HUES64 (cell line): ENCODE results near the gene SERINC5.
A peak's percentile ranks its signal among the peaks of the same experiment; 100 is the strongest.
"Not testable (repeated sequence)": the region's sequence is repeated elsewhere in the genome, so short reads cannot be mapped to it uniquely, and the experiment has no call there.

Source experiments
- H3K27ac ChIP-seq: 2 replicates; pipeline ENCODE4 v1.7.0; 2013; ENCODE audit warnings: low read depth, low read length, inconsistent platforms
- H3K27me3 ChIP-seq: 2 replicates; pipeline ENCODE4 v1.6.1; 2013; ENCODE audit warnings: mild to moderate bottlenecking, low read length; ENCODE audit not compliant: insufficient read depth
- H3K36me3 ChIP-seq: 2 replicates; pipeline ENCODE4 v1.6.1; 2013; ENCODE audit warnings: mild to moderate bottlenecking, low read length; ENCODE audit not compliant: insufficient read depth
- H3K4me1 ChIP-seq: 2 replicates; pipeline ENCODE4 v1.6.1; 2013; ENCODE audit warnings: mild to moderate bottlenecking, low read length, moderate library complexity; ENCODE audit not compliant: insufficient read depth
- H3K4me3 ChIP-seq: 2 replicates; pipeline ENCODE4 v1.5.1; 2013; ENCODE audit warnings: mild to moderate bottlenecking, low read length, moderate library complexity
- H3K9ac ChIP-seq: 2 replicates; pipeline ENCODE4 v1.6.1; 2013; ENCODE audit warnings: mild to moderate bottlenecking, low read depth, low read length
- H3K9me3 ChIP-seq: 2 replicates; pipeline ENCODE4 v1.6.1; 2013; ENCODE audit warnings: low read depth, low read length; ENCODE audit not compliant: insufficient read depth
- WGBS: fragments of 150-250, 120-280 bp; methylation state at CpG from one replicate; pipeline ENCODE4 v1.1.7; 2013; ENCODE audit warnings: missing lambda C conversion rate; 5-methylcytosine and 5-hydroxymethylcytosine counted together

SERINC5 gene

DNA sequence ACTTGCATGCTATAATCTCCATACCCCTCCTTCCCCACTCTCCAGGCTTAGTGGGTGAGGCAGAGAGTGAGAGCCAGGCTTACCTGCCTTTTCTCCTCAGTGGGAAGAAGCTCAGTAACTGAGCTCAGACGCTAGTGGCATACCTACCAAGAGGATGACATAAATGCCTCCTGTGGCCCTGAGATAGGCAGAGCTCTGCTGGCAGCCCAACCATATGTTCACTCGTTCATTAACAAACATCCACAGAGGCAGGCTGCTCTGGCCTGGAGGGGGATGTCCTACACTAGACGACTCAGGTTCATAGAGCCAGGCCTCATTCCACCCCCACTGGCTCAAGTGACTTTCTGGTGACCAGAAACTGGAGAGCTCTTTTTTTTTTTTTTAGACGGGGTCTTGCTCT, 139.4 kb downstream of the SERINC5 start:
- H3K36me3 ChIP-seq, result no peaks in the 10 kb centered on the region
- no peak overlapping the region for H3K27ac ChIP-seq
- no peaks in the 10 kb centered on the region for H3K27me3 ChIP-seq
- H3K9me3 ChIP-seq, result no peaks in the 10 kb centered on the region
- no peak overlapping the region for H3K4me3 ChIP-seq
- no peak overlapping the region for H3K9ac ChIP-seq
- peaks cover 7% of the 10 kb centered on the region for H3K4me1 ChIP-seq
- WGBS, result 71% methylated on average over 4 of the region's 4 CpGs

DNA sequence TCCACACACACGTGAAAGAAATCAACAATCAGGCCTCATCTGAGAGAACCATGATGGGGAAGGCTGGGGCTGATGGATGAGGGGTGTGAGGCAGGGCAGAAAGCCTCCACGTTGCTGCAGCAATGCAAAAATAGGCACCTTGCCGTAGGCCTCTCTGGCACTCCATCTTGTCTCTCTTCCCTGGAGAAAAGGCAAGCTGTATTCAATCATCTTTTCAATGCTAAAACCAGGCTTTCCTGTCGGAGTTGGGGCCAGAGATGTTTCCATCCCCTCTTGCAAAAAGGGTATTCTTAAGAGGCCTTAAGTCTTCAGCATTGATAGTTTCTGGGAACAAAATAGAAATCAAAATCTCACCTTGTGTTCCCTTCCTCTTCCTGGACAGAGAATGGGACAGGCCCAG, 139.8 kb downstream of the SERINC5 start:
- Histone ChIP-seq H3K27me3 (no peaks in the 10 kb centered on the region), H3K9ac (no peak overlapping the region), H3K27ac (no peak overlapping the region), H3K4me3 (no peak overlapping the region), H3K36me3 (no peaks in the 10 kb centered on the region), H3K9me3 (no peaks in the 10 kb centered on the region), H3K4me1 (peaks cover 12% of the 10 kb centered on the region)
- 84% methylated on average over 4 of the region's 4 CpGs for WGBS

DNA sequence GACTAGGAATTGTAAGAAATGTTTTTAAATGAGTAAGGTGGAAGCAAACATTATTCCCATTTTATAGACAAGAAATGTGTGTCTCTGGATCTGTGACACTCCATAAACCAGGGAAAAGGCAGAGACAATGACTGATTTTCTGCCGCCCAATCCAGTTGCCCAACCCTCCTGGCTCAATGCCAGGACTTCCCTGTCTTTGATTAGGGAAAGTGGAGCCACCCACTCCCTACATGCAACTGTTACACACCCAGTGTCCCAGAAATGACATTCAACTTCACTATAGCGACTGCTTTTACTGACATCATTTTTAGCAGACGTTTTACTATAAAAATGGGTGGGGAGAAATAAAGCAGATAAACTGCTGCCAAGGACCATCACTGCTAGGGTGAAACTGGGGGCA, 141.0 kb downstream of the SERINC5 start:
- Histone ChIP-seq H3K27ac (no peak overlapping the region), H3K4me3 (no peak overlapping the region), H3K4me1 (peaks cover 23% of the 10 kb centered on the region), H3K9me3 (no peaks in the 10 kb centered on the region), H3K9ac (no peak overlapping the region), H3K27me3 (no peaks in the 10 kb centered on the region), H3K36me3 (no peaks in the 10 kb centered on the region)
- WGBS, result 97% methylated on average over 3 of the region's 3 CpGs

DNA sequence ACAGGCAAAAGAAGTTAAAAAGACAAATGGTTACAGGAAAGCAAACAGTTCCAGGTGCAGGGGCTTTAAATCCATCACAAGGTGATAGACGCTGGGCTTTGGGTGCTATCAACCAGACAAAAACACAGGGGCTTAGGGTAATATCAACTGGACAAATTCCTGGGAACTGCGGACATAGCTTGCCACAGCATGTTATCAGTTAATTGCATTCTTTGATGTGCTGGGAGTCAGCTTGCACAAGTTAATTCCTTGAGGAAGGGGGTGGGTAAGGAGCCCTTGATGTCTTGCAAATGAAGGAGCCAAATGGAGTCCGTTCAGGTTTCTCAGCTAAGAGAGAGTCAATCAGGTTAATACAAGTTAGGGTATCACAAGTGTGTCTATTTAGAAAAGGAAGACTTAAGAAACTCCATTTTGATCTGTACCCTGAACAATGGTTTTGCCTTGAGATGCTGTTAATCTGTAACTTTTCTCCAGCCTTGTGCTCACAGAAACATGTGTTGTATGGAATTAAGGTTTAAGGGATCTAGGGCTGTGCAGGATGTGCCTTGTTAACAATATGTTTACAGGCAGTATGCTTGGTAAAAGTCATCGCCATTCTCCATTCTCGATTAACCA, 144.4 kb downstream of the SERINC5 start:
- not testable (repeated sequence) for H3K9ac ChIP-seq, H3K4me3 ChIP-seq, H3K27me3 ChIP-seq, H3K36me3 ChIP-seq, H3K9me3 ChIP-seq
- Histone ChIP-seq H3K4me1 (peaks cover 27% of the 10 kb centered on the region), H3K27ac (peak overlapping the region; percentile 9; the same call in 1 of the 2 replicates)
- 40% methylated on average over 5 of the region's 5 CpGs for WGBS

- no peaks in the 10 kb centered on the region for H3K36me3 ChIP-seq
- peaks cover 27% of the 10 kb centered on the region for H3K4me1 ChIP-seq
- H3K27me3 ChIP-seq, result no peaks in the 10 kb centered on the region
- no peak overlapping the region for H3K9ac ChIP-seq
- H3K9me3 ChIP-seq, result no peaks in the 10 kb centered on the region
- 61% methylated on average over 9 of the region's 9 CpGs for WGBS
- H3K4me3 ChIP-seq, result no peak overlapping the region
- no peak overlapping the region for H3K27ac ChIP-seq
These were observed 146.0 kb downstream of the SERINC5 start for GRCh38 chr5:80109646-80110478.

- H3K4me3 ChIP-seq, result no peak overlapping the region
- H3K27me3 ChIP-seq, result no peaks in the 10 kb centered on the region
- H3K27ac ChIP-seq, result no peak overlapping the region
- H3K9me3 ChIP-seq, result no peaks in the 10 kb centered on the region
- no peak overlapping the region for H3K9ac ChIP-seq
- no peaks in the 10 kb centered on the region for H3K36me3 ChIP-seq
- H3K4me1 ChIP-seq, result peaks cover 24% of the 10 kb centered on the region
- WGBS, result 93% methylated on average over 5 of the region's 5 CpGs
These were observed 148.9 kb downstream of the SERINC5 start for GRCh38 chr5:80106916-80107315.

DNA sequence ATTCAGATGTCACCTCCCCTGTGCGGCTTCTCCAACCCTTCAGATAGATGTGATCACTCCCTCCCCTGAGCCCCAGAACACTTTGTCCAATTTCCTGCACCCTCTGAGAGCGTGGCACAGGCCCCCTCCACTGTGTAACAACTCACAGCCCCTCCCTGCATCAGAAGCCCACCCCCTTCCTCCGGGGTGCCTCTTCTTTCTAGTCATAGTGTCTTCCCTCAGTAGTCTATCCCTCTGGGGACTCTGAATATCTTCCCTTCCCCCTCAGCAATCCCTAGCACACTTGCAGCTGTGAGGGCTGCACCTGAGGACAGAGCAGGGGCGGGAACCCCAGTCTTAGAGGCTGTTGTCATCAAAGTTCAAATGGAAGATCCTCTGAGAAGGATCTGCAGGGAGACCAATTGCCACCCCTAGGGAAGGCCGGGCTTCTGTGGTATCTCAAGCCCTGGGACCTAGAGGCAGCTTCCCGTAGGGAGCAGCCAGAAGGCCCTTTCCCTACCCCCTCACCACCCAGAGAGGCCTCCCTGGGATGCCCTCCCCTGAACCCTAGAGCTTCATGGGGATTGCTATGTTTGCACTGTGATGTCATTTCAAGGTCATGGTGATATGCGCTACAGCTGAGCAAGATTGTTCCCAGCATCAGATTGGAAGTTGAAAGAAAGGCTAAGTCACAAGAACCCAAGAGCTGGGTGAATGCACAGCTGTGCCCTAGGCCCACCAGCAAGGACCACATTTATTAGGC, 150.0 kb downstream of the SERINC5 start:
- Histone ChIP-seq H3K9ac (no peak overlapping the region), H3K27ac (no peak overlapping the region), H3K27me3 (no peaks in the 10 kb centered on the region), H3K4me1 (peaks cover 14% of the 10 kb centered on the region), H3K9me3 (no peaks in the 10 kb centered on the region), H3K36me3 (no peaks in the 10 kb centered on the region), H3K4me3 (no peak overlapping the region)
- WGBS, result 89% methylated on average over 7 of the region's 7 CpGs

DNA sequence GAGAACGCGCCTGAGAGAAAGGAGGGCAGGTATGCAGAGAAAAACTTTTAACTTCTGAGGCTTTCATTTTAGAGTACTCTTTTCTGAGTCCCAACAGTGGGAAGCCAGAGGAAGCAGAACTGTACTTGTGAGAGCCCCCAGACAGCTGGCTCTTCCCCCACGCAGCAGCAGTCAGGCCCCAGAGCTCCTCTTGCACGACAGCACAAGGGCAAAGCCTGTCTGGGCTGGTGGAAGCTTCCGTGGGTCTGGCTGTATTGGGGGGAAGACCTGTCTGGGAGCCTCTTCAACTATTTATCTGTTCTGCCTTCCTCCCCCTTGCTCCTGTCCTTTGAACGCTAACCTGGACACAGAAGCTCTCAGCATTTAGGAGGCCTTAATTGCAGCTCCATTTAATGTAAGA, 152.5 kb downstream of the SERINC5 start:
- Histone ChIP-seq H3K36me3 (no peaks in the 10 kb centered on the region), H3K4me1 (peaks cover 2% of the 10 kb centered on the region), H3K4me3 (no peak overlapping the region), H3K9me3 (no peaks in the 10 kb centered on the region), H3K9ac (no peak overlapping the region), H3K27me3 (no peaks in the 10 kb centered on the region), H3K27ac (no peak overlapping the region)
- WGBS, result 92% methylated on average over 6 of the region's 6 CpGs

DNA sequence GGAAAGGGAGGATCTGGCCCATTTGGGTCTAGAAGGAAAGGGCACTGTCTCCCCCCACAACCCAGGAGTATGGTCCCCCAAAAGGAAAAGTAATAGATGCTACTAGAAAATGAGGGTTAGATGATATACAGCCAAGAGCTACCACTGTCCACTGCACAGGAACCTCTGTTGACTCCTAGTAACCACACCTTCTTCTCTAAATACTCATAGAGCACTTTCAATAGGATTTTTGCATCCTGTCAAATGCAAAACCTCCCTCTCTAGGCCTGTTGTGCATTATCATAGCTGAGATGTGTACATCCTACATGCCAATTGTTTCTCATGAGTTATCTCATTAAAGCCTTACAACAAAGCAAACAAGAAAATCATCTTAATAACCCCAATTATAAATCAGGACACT, 153.9 kb downstream of the SERINC5 start:
- H3K36me3 ChIP-seq, result no peaks in the 10 kb centered on the region
- no peak overlapping the region for H3K4me3 ChIP-seq
- H3K9ac ChIP-seq, result no peak overlapping the region
- no peak overlapping the region for H3K27ac ChIP-seq
- peaks cover 15% of the 10 kb centered on the region for H3K4me1 ChIP-seq
- H3K9me3 ChIP-seq, result no peaks in the 10 kb centered on the region
- no peaks in the 10 kb centered on the region for H3K27me3 ChIP-seq

DNA sequence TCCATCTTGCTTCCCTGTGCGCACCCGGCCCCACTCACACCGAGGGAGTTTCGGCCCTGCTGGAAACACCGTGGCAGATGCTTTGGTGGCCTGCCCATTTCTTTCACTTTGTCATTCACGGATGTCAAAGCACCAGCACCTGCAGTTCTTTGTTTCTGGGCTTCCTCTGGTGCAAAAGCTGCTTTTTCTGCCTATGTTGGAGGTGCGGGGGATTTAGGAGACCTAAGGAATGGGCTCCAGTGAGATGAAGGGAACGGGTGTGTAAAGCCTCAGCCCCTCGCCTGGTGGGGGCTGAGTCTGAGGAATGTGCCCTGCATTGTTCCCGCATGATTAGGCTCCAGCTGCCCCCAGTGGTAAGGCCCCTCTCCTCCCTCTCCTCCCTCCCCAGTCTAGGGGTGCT, 158.4 kb downstream of the SERINC5 start:
- Histone ChIP-seq H3K9ac (no peak overlapping the region; the same call in 1 of the 2 replicates), H3K4me1 (peaks cover 25% of the 10 kb centered on the region), H3K36me3 (no peaks in the 10 kb centered on the region), H3K27me3 (no peaks in the 10 kb centered on the region), H3K4me3 (no peak overlapping the region), H3K9me3 (no peaks in the 10 kb centered on the region), H3K27ac (peak overlapping the region; percentile 44)
- 52% methylated on average over 10 of the region's 10 CpGs for WGBS

GRCh38 chr5:80094236-80094738, 161.6 kb downstream of the SERINC5 start:
- Histone ChIP-seq H3K4me3 (no peak overlapping the region), H3K27me3 (no peaks in the 10 kb centered on the region), H3K27ac (peak overlapping the region; percentile 76), H3K36me3 (no peaks in the 10 kb centered on the region), H3K9ac (peak overlapping the region; percentile 12; the same call in 1 of the 2 replicates), H3K4me1 (peaks cover 25% of the 10 kb centered on the region), H3K9me3 (no peaks in the 10 kb centered on the region)
- WGBS, result 89% methylated on average over 5 of the region's 5 CpGs
